ENCODE data around the gene CLDN5. TPM values are rescaled to one million over a fixed set of nuclear protein-coding genes. Genes with fewer than 3 reads are reported as not detected.

Gene CLDN5
- total RNA-seq, 1 donor = 9.3 TPM

DNA sequence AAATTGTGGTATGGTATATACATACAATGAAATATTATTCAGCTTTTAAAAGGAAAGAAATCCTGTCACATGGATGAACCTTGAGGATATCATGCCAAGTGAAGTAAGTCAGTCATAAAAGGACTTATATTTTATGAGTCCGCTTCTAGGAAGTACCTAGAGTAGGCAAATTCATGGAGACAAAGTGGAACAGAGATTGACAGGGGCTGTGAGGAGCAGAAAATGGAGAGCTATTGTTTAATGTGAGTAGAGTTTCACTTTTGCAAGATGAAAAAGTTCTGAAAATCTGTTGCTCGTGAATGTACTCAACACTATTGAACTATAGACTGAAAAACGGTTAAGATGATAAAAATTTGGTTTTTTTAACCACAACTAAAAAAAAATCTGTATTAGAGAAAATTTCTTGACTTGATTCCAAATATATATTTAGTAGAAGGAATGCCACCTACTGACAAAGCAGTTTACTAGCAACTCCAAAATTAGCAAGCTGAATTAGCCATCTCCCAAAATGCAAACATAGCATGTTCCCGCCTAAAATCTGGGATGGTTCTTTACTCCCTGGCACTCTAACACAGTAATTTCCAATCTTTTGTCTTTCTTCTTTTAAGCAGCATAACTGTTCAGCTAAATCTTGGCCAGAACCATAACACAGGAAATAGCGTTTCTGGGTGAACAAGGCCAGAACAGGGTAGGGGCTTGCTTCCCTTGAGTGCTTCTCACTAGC is 46.7 kb downstream of the CLDN5 start:
- Histone ChIP-seq H3K4me3 (ENCODE audit: low read length) (peak overlapping the region; percentile 79), H3K27me3 (ENCODE audit: insufficient read depth, low read length) (no peaks in the 10 kb centered on the region), H3K9me3 (ENCODE audit: low read depth, low read length) (no peaks in the 10 kb centered on the region), H3K4me1 (ENCODE audit: insufficient read depth, low read length) (peaks cover 22% of the 10 kb centered on the region)

- no peaks in the 10 kb centered on the region for H3K9me3 ChIP-seq (ENCODE audit: low read depth, low read length)
- no peaks in the 10 kb centered on the region for H3K27me3 ChIP-seq (ENCODE audit: insufficient read depth, low read length)
- no peak overlapping the region for H3K4me3 ChIP-seq (ENCODE audit: low read length)
- peaks cover 22% of the 10 kb centered on the region for H3K4me1 ChIP-seq (ENCODE audit: insufficient read depth, low read length)
These were observed 48.2 kb downstream of the CLDN5 start for GRCh38 chr22:19476023-19476422.

DNA sequence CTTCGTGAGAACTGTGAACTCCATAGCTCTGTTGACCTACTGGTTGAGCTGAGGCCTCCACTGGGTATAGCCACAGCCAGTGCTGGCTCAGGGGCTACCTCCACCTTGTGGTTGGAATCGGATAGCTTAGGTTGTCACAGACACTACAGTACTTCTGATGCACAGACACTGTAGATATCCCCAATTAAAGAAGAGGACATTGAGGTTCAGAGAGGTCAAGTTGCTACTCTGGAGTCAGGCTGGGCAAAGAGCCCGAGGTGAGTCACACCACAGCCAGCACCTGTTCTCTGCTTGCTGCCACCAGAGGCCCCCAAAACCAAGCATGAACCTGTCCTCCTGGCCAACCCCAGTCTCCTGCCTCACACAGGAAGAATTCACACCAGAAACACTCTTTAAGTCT is 50.6 kb downstream of the CLDN5 start:
- H3K9me3 ChIP-seq (ENCODE audit: low read depth, low read length) = no peaks in the 10 kb centered on the region
- no peak overlapping the region for H3K4me3 ChIP-seq (ENCODE audit: low read length)
- no peaks in the 10 kb centered on the region for H3K27me3 ChIP-seq (ENCODE audit: insufficient read depth, low read length)
- H3K4me1 ChIP-seq (ENCODE audit: insufficient read depth, low read length) = peaks cover 15% of the 10 kb centered on the region

Other genes with a start within 250 kb of the CLDN5 start
- 1.7 TPM for gene CLTCL1, start 232.7 kb downstream of the CLDN5 start, total RNA-seq
- 11.0 TPM for gene HIRA, start 92.7 kb downstream of the CLDN5 start, total RNA-seq
- 10.0 TPM for gene MRPL40, start 91.9 kb downstream of the CLDN5 start, total RNA-seq
- 14.4 TPM for gene C22orf39, start 76.7 kb downstream of the CLDN5 start, total RNA-seq
- gene UFD1, start 45.2 kb downstream of the CLDN5 start, total RNA-seq = 64.6 TPM
- 0.42 TPM for gene CDC45, start 44.5 kb downstream of the CLDN5 start, total RNA-seq
- gene SEPTIN5, start 190.1 kb upstream of the CLDN5 start, total RNA-seq = 20.9 TPM
- gene GP1BB, start 199.1 kb upstream of the CLDN5 start, total RNA-seq = 36.1 TPM
- gene TBX1, start 236.4 kb upstream of the CLDN5 start, total RNA-seq = not detected